ENCODE results near the gene CAMK2G. TPM values are rescaled to one million over a fixed set of nuclear protein-coding genes. Genes with fewer than 3 reads are reported as not detected.

CAMK2G gene
- total and polyA plus RNA-seq, 2 experiments from 2014 or later: 30.6 to 34.1 TPM

DNA sequence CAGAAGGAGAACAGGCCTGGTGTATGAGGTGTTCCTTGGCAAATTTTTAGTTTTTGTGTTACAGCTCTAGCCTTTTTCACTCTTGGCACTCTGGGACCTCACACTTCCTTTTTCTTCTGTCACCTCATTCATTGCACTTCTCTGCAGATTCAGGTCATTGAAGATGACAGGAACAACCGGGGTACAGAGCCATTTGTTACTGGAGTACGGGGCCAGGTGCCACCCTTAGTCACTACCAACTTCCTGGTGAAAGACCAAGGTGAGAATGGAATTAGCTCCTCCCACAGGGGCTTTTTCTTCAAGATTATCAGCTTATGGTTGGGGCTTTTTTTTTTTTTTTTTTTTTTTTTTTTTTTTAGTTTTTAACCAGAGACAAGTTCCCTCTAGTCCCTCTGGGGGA, 111.0 kb downstream of the CAMK2G start (continued):
- TF ChIP-seq, protein P1, sequence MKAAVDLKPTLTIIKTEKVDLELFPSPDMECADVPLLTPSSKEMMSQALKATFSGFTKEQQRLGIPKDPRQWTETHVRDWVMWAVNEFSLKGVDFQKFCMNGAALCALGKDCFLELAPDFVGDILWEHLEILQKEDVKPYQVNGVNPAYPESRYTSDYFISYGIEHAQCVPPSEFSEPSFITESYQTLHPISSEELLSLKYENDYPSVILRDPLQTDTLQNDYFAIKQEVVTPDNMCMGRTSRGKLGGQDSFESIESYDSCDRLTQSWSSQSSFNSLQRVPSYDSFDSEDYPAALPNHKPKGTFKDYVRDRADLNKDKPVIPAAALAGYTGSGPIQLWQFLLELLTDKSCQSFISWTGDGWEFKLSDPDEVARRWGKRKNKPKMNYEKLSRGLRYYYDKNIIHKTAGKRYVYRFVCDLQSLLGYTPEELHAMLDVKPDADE (IDR thresholded peaks at IDR 0.05): no peak
- TF ChIP-seq NANOG (IDR thresholded peaks at IDR 0.05; ENCODE audit: borderline replicate concordance) (no peak), POLR2AphosphoS5 (IDR thresholded peaks at IDR 0.05; ENCODE audit: low read depth) (no peak), EZH2phosphoT487 (IDR thresholded peaks at IDR 0.05; ENCODE audit: unreplicated experiment) (no peak)
- TF ChIP-seq, protein P2, sequence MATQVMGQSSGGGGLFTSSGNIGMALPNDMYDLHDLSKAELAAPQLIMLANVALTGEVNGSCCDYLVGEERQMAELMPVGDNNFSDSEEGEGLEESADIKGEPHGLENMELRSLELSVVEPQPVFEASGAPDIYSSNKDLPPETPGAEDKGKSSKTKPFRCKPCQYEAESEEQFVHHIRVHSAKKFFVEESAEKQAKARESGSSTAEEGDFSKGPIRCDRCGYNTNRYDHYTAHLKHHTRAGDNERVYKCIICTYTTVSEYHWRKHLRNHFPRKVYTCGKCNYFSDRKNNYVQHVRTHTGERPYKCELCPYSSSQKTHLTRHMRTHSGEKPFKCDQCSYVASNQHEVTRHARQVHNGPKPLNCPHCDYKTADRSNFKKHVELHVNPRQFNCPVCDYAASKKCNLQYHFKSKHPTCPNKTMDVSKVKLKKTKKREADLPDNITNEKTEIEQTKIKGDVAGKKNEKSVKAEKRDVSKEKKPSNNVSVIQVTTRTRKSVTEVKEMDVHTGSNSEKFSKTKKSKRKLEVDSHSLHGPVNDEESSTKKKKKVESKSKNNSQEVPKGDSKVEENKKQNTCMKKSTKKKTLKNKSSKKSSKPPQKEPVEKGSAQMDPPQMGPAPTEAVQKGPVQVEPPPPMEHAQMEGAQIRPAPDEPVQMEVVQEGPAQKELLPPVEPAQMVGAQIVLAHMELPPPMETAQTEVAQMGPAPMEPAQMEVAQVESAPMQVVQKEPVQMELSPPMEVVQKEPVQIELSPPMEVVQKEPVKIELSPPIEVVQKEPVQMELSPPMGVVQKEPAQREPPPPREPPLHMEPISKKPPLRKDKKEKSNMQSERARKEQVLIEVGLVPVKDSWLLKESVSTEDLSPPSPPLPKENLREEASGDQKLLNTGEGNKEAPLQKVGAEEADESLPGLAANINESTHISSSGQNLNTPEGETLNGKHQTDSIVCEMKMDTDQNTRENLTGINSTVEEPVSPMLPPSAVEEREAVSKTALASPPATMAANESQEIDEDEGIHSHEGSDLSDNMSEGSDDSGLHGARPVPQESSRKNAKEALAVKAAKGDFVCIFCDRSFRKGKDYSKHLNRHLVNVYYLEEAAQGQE (IDR thresholded peaks at IDR 0.05; ENCODE audit: unreplicated experiment): no peak

DNA sequence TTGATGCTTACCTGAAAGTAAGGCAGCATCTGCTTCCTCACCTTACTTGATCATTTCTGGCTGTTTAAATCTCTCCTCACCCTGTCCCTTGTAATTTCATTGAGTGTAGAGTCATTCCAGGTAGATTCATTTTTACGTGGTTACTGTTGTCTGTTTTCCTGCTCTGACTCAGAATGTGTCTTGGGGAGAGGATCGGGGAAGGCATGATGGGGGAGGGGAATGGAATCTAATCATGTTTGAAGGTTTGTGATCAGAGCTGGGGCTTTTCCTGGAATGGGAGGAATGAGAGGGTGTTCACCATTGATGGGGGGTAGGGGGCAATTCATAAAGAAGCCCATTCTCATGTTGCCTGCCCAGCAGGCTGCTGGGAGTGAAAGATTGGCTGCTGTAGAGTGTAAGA, 111.4 kb downstream of the CAMK2G start:
- Histone ChIP-seq H3F3A (replicated peaks; ENCODE audit: low read depth) (no peaks in the 10 kb centered on the region), H3K4me1 (ENCODE audit: insufficient read depth) (no peaks in the 10 kb centered on the region), H3K4me3 (no peak overlapping the region), H3K79me2 (replicated peaks; ENCODE audit: insufficient read depth) (no peaks in the 10 kb centered on the region), H3K27me3 (ENCODE audit: insufficient read depth) (no peaks in the 10 kb centered on the region), H3K27ac (ENCODE audit: low read depth) (no peak overlapping the region), H4K20me1 (replicated peaks; ENCODE audit: insufficient read depth) (peaks cover 9% of the 10 kb centered on the region; the same call in 1 of the 2 replicates), H3K9me2 (ENCODE audit: insufficient read depth) (no peaks in the 10 kb centered on the region), H2AFZ (no peak overlapping the region), H3K4me2 (no peak overlapping the region), H3K36me3 (ENCODE audit: insufficient read depth) (peaks cover 35% of the 10 kb centered on the region)
- peaks cover 53% of the 10 kb centered on the region for H3K36me3 Mint-ChIP-seq (ENCODE audit: low read depth)
- H3K9me3 Mint-ChIP-seq: no peaks in the 10 kb centered on the region
- no peak for DNase-seq (ENCODE audit: low spot score)
- H3K27ac Mint-ChIP-seq: no peak overlapping the region
- peaks cover 1% of the 10 kb centered on the region for H3K27me3 Mint-ChIP-seq (ENCODE audit: insufficient read depth, low read depth, poor library complexity)
- TF ChIP-seq, protein P2 (IDR thresholded peaks at IDR 0.05; ENCODE audit: unreplicated experiment): no peak
- TF ChIP-seq, protein P3, sequence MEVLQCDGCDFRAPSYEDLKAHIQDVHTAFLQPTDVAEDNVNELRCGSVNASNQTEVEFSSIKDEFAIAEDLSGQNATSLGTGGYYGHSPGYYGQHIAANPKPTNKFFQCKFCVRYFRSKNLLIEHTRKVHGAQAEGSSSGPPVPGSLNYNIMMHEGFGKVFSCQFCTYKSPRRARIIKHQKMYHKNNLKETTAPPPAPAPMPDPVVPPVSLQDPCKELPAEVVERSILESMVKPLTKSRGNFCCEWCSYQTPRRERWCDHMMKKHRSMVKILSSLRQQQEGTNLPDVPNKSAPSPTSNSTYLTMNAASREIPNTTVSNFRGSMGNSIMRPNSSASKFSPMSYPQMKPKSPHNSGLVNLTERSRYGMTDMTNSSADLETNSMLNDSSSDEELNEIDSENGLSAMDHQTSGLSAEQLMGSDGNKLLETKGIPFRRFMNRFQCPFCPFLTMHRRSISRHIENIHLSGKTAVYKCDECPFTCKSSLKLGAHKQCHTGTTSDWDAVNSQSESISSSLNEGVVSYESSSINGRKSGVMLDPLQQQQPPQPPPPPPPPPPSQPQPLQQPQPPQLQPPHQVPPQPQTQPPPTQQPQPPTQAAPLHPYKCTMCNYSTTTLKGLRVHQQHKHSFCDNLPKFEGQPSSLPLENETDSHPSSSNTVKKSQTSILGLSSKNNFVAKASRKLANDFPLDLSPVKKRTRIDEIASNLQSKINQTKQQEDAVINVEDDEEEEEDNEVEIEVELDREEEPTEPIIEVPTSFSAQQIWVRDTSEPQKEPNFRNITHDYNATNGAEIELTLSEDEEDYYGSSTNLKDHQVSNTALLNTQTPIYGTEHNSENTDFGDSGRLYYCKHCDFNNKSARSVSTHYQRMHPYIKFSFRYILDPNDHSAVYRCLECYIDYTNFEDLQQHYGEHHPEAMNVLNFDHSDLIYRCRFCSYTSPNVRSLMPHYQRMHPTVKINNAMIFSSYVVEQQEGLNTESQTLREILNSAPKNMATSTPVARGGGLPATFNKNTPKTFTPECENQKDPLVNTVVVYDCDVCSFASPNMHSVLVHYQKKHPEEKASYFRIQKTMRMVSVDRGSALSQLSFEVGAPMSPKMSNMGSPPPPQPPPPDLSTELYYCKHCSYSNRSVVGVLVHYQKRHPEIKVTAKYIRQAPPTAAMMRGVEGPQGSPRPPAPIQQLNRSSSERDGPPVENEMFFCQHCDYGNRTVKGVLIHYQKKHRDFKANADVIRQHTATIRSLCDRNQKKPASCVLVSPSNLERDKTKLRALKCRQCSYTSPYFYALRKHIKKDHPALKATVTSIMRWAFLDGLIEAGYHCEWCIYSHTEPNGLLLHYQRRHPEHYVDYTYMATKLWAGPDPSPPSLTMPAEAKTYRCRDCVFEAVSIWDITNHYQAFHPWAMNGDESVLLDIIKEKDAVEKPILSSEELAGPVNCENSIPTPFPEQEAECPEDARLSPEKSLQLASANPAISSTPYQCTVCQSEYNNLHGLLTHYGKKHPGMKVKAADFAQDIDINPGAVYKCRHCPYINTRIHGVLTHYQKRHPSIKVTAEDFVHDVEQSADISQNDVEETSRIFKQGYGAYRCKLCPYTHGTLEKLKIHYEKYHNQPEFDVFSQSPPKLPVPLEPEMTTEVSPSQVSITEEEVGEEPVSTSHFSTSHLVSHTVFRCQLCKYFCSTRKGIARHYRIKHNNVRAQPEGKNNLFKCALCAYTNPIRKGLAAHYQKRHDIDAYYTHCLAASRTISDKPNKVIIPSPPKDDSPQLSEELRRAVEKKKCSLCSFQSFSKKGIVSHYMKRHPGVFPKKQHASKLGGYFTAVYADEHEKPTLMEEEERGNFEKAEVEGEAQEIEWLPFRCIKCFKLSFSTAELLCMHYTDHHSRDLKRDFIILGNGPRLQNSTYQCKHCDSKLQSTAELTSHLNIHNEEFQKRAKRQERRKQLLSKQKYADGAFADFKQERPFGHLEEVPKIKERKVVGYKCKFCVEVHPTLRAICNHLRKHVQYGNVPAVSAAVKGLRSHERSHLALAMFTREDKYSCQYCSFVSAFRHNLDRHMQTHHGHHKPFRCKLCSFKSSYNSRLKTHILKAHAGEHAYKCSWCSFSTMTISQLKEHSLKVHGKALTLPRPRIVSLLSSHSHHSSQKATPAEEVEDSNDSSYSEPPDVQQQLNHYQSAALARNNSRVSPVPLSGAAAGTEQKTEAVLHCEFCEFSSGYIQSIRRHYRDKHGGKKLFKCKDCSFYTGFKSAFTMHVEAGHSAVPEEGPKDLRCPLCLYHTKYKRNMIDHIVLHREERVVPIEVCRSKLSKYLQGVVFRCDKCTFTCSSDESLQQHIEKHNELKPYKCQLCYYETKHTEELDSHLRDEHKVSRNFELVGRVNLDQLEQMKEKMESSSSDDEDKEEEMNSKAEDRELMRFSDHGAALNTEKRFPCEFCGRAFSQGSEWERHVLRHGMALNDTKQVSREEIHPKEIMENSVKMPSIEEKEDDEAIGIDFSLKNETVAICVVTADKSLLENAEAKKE (CRISPR knock-in tag; IDR thresholded peaks at IDR 0.05): no peak
- TF ChIP-seq JUNB (IDR thresholded peaks at IDR 0.05; ENCODE audit: unreplicated experiment) (no peak), EZH2phosphoT487 (IDR thresholded peaks at IDR 0.05; ENCODE audit: unreplicated experiment) (no peak)
- no peak overlapping the region for H3K4me3 Mint-ChIP-seq
- no peak for ATAC-seq
- H3K4me1 Mint-ChIP-seq: no peaks in the 10 kb centered on the region

All from GM23338 (cell line).